ENCODE measurements around the gene C1GALT1.
"Not testable (repeated sequence)": the region's sequence is repeated elsewhere in the genome, so short reads cannot be mapped to it uniquely, and the experiment has no call there.

C1GALT1 gene

DNA sequence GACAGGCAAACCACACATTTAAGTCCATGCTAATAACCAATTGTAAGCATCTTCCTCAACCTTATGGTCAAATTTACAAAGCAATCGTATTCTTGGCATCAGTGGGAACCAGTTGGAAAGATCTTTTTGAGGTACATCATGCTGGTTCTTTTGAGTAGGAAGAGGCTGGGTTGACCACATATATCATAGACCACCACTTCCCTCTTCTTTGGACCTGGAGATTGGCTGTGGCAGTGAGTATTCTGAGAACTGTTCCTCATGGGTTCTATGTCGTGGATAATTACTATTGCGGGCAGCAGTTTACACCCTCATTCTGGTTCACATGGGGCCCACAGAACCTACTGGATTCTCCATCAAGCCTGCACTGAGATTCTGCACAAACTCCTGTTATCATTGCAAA, 35.5 kb upstream of the C1GALT1 start:
- no peak overlapping the region for H3K27ac ChIP-seq
- no peak for TF ChIP-seq ZFX (IDR thresholded peaks at IDR 0.05)

DNA sequence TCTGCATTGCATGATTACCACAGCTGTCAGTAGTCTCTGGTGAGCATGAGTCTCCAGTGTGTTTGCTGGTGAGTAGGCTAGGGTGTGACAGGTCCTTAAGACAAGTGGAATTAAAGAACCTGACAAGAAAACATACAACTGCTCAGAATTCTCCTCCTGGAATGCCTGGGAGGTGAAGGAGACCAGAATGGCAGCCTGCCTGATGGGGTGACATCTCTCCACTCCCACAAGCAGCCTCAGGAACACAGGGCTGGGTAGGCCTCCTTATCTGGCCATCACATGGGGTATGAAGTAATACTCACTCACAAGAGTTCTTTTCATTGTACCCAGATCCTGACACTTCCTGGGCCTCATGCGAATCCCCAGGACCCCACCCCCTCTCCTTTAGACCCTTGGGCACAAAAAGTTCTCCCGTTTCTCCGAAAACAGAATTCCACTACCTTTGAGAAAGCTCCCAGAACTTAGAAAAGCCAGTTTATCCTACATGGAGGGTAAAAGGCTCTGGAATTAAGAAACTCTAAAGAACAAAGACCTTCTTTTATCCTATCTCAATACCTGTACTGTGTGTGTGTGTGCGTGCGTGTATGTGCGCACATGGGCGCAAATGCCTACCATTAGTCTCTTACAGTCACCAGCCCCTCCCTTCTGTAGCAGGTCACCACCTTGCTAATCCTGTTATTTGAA, 33.4 kb upstream of the C1GALT1 start:
- no peak overlapping the region for H3K27ac ChIP-seq
- TF ChIP-seq, protein P1, sequence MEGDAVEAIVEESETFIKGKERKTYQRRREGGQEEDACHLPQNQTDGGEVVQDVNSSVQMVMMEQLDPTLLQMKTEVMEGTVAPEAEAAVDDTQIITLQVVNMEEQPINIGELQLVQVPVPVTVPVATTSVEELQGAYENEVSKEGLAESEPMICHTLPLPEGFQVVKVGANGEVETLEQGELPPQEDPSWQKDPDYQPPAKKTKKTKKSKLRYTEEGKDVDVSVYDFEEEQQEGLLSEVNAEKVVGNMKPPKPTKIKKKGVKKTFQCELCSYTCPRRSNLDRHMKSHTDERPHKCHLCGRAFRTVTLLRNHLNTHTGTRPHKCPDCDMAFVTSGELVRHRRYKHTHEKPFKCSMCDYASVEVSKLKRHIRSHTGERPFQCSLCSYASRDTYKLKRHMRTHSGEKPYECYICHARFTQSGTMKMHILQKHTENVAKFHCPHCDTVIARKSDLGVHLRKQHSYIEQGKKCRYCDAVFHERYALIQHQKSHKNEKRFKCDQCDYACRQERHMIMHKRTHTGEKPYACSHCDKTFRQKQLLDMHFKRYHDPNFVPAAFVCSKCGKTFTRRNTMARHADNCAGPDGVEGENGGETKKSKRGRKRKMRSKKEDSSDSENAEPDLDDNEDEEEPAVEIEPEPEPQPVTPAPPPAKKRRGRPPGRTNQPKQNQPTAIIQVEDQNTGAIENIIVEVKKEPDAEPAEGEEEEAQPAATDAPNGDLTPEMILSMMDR (conservative IDR thresholded peaks at IDR 0.05): no peak
- no peak for TF ChIP-seq ZFX (IDR thresholded peaks at IDR 0.05)

DNA sequence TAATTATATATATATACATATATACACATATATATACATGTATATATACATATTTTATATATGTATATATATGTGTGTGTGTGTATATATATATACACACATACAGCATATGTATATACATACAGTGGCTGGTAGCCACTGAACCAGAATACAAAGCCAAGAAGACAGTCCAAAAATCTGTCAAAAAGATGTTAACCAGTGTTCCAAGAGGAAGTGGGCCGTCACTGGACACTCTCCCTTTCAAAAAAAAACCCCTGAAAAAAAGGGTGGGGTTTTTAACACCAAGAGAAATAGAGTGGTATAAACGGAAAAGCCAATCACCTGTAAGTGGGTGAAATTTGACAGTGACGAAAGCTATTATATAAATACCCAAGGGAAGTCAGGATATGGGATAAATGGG, 31.1 kb upstream of the C1GALT1 start:
- TF ChIP-seq ZFX (IDR thresholded peaks at IDR 0.05): no peak
- TF ChIP-seq, protein P1 (conservative IDR thresholded peaks at IDR 0.05): no peak
- H3K27ac ChIP-seq: no peak overlapping the region

DNA sequence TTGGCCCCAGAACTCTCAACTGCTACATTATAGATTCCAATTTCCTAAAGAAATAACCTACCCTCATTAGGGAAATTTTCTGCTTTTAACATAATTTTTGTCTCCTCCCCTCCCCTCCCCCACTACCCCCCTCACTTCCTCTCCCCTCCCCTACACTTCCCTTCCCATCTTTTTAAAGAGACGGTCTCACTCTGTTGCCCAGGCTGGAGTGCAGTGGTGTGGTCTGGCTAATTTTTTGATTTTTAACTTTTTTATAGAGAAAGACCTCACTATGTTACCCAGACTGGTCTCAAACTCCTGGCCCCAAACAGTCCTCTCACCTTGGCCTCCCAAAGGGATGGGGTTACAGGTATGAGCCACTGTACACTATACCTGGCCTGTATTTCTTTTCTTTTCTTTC, 30.5 kb upstream of the C1GALT1 start:
- no peak for TF ChIP-seq ZFX (IDR thresholded peaks at IDR 0.05)
- TF ChIP-seq, protein P1 (conservative IDR thresholded peaks at IDR 0.05): no peak
- no peak overlapping the region for H3K27ac ChIP-seq

DNA sequence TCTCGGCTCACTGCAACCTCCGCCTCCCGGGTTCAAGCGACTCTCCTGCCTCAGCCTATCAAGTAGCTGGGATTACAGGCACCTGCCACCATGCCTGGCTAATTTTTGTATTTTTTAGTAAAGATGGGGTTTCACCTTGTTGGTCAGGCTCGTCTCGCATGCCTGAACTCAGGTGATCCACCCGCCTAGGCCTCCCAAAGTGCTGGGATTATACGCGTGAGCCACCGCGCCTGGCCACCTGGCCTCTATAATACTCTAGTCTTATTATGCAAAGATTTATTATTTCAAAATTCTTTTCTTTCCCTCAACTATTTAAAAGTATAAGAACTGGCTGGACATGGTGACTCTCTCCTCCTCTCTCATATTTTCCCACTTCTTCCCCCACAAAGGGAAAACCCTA, 30.0 kb upstream of the C1GALT1 start:
- no peak for TF ChIP-seq ZFX (IDR thresholded peaks at IDR 0.05)
- TF ChIP-seq, protein P1 (conservative IDR thresholded peaks at IDR 0.05): no peak
- H3K27ac ChIP-seq: no peak overlapping the region

DNA sequence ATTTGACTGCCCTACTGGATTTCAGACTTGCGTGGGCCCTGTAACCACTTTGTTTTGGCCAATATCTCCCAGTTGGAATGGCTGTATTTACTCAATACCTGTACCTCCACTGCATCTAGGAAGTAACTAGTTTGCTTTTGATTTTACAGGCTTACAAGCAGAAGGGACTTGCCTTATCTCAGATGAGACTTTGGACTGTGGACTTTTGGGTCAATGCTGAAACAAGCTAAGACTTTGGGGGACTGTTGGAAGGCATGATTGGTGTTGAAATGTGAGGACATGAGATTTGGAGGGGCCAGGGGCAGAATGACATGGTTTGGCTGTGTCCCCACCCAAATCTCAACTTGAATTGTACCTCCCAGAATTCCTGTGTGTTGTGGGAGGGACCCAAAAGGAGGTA, 28.0 kb upstream of the C1GALT1 start:
- not testable (repeated sequence) for H3K27ac ChIP-seq

DNA sequence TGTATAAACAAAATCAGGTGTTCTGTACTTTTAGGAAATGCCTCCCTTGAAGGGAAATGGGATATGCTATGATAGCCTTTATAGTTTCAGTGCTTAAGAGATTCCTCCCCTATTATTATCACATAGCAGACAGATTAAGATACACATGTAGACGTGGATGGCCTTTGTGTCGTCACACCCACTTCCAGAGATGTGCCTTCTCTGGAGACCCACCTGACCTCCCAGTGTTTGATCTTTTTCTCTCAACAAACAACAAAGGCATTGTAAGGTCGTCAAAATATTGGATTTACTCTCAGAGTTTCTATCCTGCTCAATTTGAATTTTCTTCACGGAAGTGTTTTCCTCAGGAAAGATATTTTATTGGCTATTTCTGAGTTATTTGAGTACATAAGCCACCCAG, 25.7 kb upstream of the C1GALT1 start:
- no peak overlapping the region for H3K27ac ChIP-seq
- TF ChIP-seq, protein P1 (conservative IDR thresholded peaks at IDR 0.05): no peak
- TF ChIP-seq ZFX (IDR thresholded peaks at IDR 0.05): no peak

DNA sequence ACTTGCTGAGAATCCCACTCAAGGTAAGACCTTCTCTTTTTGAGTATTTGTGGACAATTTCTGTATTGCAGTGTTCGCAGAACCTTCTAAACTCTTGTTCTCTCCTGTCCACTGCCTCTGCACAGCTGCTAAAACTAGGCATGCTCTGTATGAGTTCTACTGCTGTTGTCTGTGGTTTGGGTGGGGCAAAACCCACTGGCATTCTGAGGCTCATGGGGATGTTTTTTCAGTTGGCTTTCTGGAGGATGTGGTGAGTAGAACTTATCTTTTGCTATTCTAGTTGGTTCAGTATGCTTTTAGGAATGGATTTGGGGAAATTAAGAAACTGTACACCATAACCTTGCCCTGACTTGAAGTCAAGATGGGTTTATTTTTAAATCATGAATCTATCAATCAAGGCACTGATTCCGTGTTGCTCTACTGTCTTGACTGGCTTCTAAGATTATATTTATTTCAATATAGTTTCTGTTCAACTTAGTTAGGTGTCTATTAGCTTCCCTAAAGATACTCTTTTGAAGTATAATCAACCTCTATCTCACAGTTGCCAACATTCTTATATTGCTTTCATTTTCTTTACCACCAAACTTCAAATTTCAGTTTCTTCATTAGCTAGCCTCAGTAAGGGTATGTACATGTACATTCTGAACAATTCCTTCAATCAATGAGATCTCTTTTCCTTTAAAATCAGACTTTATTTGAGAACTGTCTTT, 25.0 kb upstream of the C1GALT1 start:
- TF ChIP-seq, protein P1 (conservative IDR thresholded peaks at IDR 0.05): no peak
- no peak for TF ChIP-seq ZFX (IDR thresholded peaks at IDR 0.05)
- no peak overlapping the region for H3K27ac ChIP-seq

All from C4-2B (cell line).